ENCODE data around the gene CSMD2. TPM values are rescaled to one million over a fixed set of nuclear protein-coding genes. Genes with fewer than 3 reads are reported as not detected.

Gene CSMD2
- total RNA-seq, 1 experiment from 2014 or later: 0.22 TPM

DNA sequence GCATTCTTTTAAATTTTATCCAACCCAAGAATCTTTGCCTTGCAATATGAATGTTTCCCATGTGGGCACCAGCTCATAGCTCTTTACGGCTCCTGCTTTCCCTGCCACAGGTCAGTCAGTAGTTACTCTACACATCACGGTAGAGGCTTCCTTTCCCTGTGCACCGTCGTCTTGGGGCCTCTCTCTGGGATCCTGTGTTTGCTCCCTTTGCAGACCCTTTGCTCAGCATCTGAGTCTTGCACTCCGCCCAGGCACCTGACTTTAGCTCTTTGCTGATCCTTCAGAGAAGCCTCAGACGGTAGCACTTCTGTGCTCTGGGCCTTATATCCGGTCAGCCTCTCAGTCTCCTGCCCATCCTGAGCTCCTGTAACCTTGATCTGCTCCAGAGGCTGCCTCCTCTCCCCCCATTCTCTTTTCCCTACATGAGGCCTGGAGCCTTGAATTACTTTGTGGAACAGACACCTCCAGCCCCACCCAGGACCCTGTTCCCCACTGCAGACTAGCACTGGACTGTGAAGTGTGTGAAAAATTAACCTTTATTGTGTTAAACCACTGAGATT lies 484.7 kb downstream of the CSMD2 start:
- CTCF ChIA-PET: no interaction called here
- RAD21 ChIA-PET (ENCODE audit: low non-redundant PET in 1 of 2, low total read pairs in 2 of 2, uncharacterized antibody in 2 of 2, unreplicated experiment in 2 of 2): no interaction called here
- POLR2A ChIA-PET: no interaction called here

More for the DNA sequence above, 484.7 kb downstream of the CSMD2 start:
- TF ChIP-seq EGR1 (IDR thresholded peaks at IDR 0.05; ENCODE audit: low read depth) (no peak), ZNF274 (IDR thresholded peaks at IDR 0.05; ENCODE audit: low read depth, low read length) (no peak), TCF7L2 (IDR thresholded peaks at IDR 0.05; ENCODE audit: borderline replicate concordance, extremely low read depth, insufficient read depth, insufficient read length) (no peak), YY1 (IDR thresholded peaks at IDR 0.05; ENCODE audit: extremely low read depth, insufficient replicate concordance, low read depth, low read length) (no peak), SRF (IDR thresholded peaks at IDR 0.05; ENCODE audit: low read depth) (no peak), EZH2phosphoT487 (IDR thresholded peaks at IDR 0.05; ENCODE audit: borderline replicate concordance) (no peak), EZH2 (IDR thresholded peaks at IDR 0.05) (no peak), SP1 (IDR thresholded peaks at IDR 0.05; ENCODE audit: low read depth) (no peak), FOSL1 (IDR thresholded peaks at IDR 0.05; ENCODE audit: low read depth) (no peak), SIN3A (IDR thresholded peaks at IDR 0.05; ENCODE audit: low read depth) (no peak), ZFX (IDR thresholded peaks at IDR 0.05) (no peak), POLR2AphosphoS5 (IDR thresholded peaks at IDR 0.05; ENCODE audit: low read depth, low read length) (no peak), JUND (IDR thresholded peaks at IDR 0.05) (no peak), RAD21 (IDR thresholded peaks at IDR 0.05; ENCODE audit: low read depth) (no peak), POLR2A (IDR thresholded peaks at IDR 0.05; ENCODE audit: borderline replicate concordance, extremely low read depth, insufficient read depth, insufficient read length) (no peak), CEBPB (IDR thresholded peaks at IDR 0.05; ENCODE audit: low read depth) (no peak)
- TF ChIP-seq, protein P1, sequence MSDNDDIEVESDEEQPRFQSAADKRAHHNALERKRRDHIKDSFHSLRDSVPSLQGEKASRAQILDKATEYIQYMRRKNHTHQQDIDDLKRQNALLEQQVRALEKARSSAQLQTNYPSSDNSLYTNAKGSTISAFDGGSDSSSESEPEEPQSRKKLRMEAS (IDR thresholded peaks at IDR 0.05): no peak
- TF ChIP-seq, protein P2, sequence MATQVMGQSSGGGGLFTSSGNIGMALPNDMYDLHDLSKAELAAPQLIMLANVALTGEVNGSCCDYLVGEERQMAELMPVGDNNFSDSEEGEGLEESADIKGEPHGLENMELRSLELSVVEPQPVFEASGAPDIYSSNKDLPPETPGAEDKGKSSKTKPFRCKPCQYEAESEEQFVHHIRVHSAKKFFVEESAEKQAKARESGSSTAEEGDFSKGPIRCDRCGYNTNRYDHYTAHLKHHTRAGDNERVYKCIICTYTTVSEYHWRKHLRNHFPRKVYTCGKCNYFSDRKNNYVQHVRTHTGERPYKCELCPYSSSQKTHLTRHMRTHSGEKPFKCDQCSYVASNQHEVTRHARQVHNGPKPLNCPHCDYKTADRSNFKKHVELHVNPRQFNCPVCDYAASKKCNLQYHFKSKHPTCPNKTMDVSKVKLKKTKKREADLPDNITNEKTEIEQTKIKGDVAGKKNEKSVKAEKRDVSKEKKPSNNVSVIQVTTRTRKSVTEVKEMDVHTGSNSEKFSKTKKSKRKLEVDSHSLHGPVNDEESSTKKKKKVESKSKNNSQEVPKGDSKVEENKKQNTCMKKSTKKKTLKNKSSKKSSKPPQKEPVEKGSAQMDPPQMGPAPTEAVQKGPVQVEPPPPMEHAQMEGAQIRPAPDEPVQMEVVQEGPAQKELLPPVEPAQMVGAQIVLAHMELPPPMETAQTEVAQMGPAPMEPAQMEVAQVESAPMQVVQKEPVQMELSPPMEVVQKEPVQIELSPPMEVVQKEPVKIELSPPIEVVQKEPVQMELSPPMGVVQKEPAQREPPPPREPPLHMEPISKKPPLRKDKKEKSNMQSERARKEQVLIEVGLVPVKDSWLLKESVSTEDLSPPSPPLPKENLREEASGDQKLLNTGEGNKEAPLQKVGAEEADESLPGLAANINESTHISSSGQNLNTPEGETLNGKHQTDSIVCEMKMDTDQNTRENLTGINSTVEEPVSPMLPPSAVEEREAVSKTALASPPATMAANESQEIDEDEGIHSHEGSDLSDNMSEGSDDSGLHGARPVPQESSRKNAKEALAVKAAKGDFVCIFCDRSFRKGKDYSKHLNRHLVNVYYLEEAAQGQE (IDR thresholded peaks at IDR 0.05; ENCODE audit: low read depth): no peak
- Histone ChIP-seq H2AFZ (ENCODE audit: low read depth, low read length, poor library complexity, severe bottlenecking) (no peak overlapping the region), H3K4me3 (replicated peaks in 1 of 2; ENCODE audit: low read depth in 1 of 2, low read length in 2 of 2) (no peak overlapping the region), H3K4me2 (ENCODE audit: low read length) (no peak overlapping the region), H3K79me2 (ENCODE audit: insufficient read depth, low read length) (no peaks in the 10 kb centered on the region), H3K27me3 (ENCODE audit: insufficient read depth, low read length) (peaks cover 36% of the 10 kb centered on the region), H3K9me2 (ENCODE audit: insufficient read depth) (no peaks in the 10 kb centered on the region), H3K4me1 (ENCODE audit: control insufficient read depth in 1 of 2, insufficient read depth in 2 of 2, low read length in 2 of 2) (no peaks in the 10 kb centered on the region), H3K9me3 (ENCODE audit: control insufficient read depth in 1 of 2, insufficient read depth in 1 of 2, low read depth in 1 of 2, low read length in 2 of 2) (no peaks in the 10 kb centered on the region), H3K9ac (ENCODE audit: low read length) (no peak overlapping the region), H3K27ac (ENCODE audit: low read depth, low read length) (no peak overlapping the region), H4K20me1 (ENCODE audit: insufficient read depth) (no peaks in the 10 kb centered on the region), H3K36me3 (ENCODE audit: control insufficient read depth in 1 of 2, insufficient read depth in 2 of 2, low read length in 2 of 2) (no peaks in the 10 kb centered on the region)
- no TSS peak for BruUV-seq (replicated peaks)
- no peak for ATAC-seq
- DNase-seq (ENCODE audit: low read depth, low spot score): no peak
- intact Hi-C loops (cut with micrococcal nuclease): no loop called here
